DOHH2 (cell line): ENCODE results near the gene CCDC78.

Source experiments
- H3F3A ChIP-seq: fragments of 200-600 bp; sonication (generic), shearing (Covaris generic); 2 replicates; pipeline ENCODE4 v1.6.0; 2016; ENCODE audit warnings: antibody characterized with exemption, mild to moderate bottlenecking; ENCODE audit not compliant: control insufficient read depth, insufficient read depth
- H3K27ac ChIP-seq: fragments of 200-600 bp; sonication (generic); 2 replicates; pipeline ENCODE4 v1.5.1; 2014; ENCODE audit warnings: low read depth, mild to moderate bottlenecking, low read length, moderate library complexity
- H3K27me3 ChIP-seq: fragments of 200-600 bp; sonication (generic); 2 replicates; pipeline ENCODE4 v1.6.1; 2014; ENCODE audit warnings: mild to moderate bottlenecking, low read length, mixed read lengths; ENCODE audit not compliant: control insufficient read depth
- H3K36me3 ChIP-seq: fragments of 200-600 bp; sonication (generic); 2 replicates; pipeline ENCODE4 v1.6.1; 2014; ENCODE audit warnings: mild to moderate bottlenecking, low read length, moderate library complexity, mixed read lengths; ENCODE audit not compliant: control insufficient read depth
- H3K4me1 ChIP-seq: fragments of 200-600 bp; sonication (generic); 2 replicates; pipeline ENCODE4 v1.6.1; 2014; ENCODE audit warnings: mild to moderate bottlenecking, low read length, mixed read lengths; ENCODE audit not compliant: control insufficient read depth
- H3K4me2 ChIP-seq: fragments of 200-600 bp; sonication (generic); 2 replicates; pipeline ENCODE4 v1.6.0; 2014; ENCODE audit warnings: mild to moderate bottlenecking, low read length, moderate library complexity
- H3K4me3 ChIP-seq: fragments of 200-600 bp; sonication (generic); 2 replicates; pipeline ENCODE4 v1.5.1; 2014; ENCODE audit warnings: mild to moderate bottlenecking, low read length, mixed read lengths
- H3K79me2 ChIP-seq: fragments of 200-600 bp; sonication (generic); 2 replicates; pipeline ENCODE4 v1.6.1; 2014; ENCODE audit warnings: mild to moderate bottlenecking, low read length, mixed read lengths; ENCODE audit not compliant: control insufficient read depth
- H3K9me2 ChIP-seq: fragments of 200-600 bp; sonication (generic); replicated peaks from 2 replicates; pipeline ENCODE4 v1.6.1; 2014; ENCODE audit warnings: mild to moderate bottlenecking, low read length, mixed read lengths; ENCODE audit not compliant: control insufficient read depth
- H3K9me3 ChIP-seq: fragments of 200-600 bp; sonication (generic); 2 replicates; pipeline ENCODE4 v1.6.1; 2014; ENCODE audit warnings: antibody characterized with exemption, low read length, mixed read lengths; ENCODE audit not compliant: control insufficient read depth, insufficient read depth
- H4K20me1 ChIP-seq: fragments of 200-600 bp; sonication (generic); 2 replicates; pipeline ENCODE4 v1.6.0; 2014; ENCODE audit warnings: low read depth, mild to moderate bottlenecking, antibody characterized with exemption, low read length, moderate library complexity; ENCODE audit not compliant: control insufficient read depth, insufficient read depth
- CTCF ChIP-seq: fragments of 200-600 bp; sonication (generic); IDR thresholded peaks from one replicate; pipeline ENCODE4 v1.5.1; 2014; ENCODE audit warnings: antibody characterized with exemption, mild to moderate bottlenecking, low read depth, low read length; ENCODE audit not compliant: poor library complexity, severe bottlenecking
- EZH2phosphoT487 ChIP-seq: fragments of 200-600 bp; sonication (generic); IDR thresholded peaks from 2 replicates; pipeline ENCODE4 v1.6.1; 2017; ENCODE audit warnings: borderline replicate concordance, mild to moderate bottlenecking, antibody characterized with exemption, low read length, moderate library complexity, mixed read lengths

Gene CCDC78

GRCh38 chr16:703406-703805 is 22.8 kb downstream of the CCDC78 start:
- Histone ChIP-seq H3K79me2 (no peaks in the 10 kb centered on the region), H3F3A (no peaks in the 10 kb centered on the region), H3K4me2 (no peak overlapping the region), H3K9me2 (no peaks in the 10 kb centered on the region), H3K36me3 (no peaks in the 10 kb centered on the region), H3K4me1 (no peaks in the 10 kb centered on the region), H3K27ac (no peak overlapping the region), H3K27me3 (peaks cover 62% of the 10 kb centered on the region), H3K4me3 (no peak overlapping the region), H3K9me3 (no peaks in the 10 kb centered on the region), H4K20me1 (no peaks in the 10 kb centered on the region)
- TF ChIP-seq CTCF, result no peak
- no peak for TF ChIP-seq EZH2phosphoT487

- H3K4me2 ChIP-seq, result no peak overlapping the region
- H4K20me1 ChIP-seq, result no peaks in the 10 kb centered on the region
- no peaks in the 10 kb centered on the region for H3K9me3 ChIP-seq
- no peaks in the 10 kb centered on the region for H3K9me2 ChIP-seq
- H3K79me2 ChIP-seq, result no peaks in the 10 kb centered on the region
- TF ChIP-seq EZH2phosphoT487 (no peak), CTCF (no peak)
- no peak overlapping the region for H3K27ac ChIP-seq
- peaks cover 61% of the 10 kb centered on the region for H3K27me3 ChIP-seq
- H3K4me1 ChIP-seq, result no peaks in the 10 kb centered on the region
- no peaks in the 10 kb centered on the region for H3K36me3 ChIP-seq
- no peaks in the 10 kb centered on the region for H3F3A ChIP-seq
- H3K4me3 ChIP-seq, result no peak overlapping the region
These were observed 23.9 kb downstream of the CCDC78 start for GRCh38 chr16:702341-702740.

GRCh38 chr16:700684-701584 is 25.3 kb downstream of the CCDC78 start:
- H3K27me3 ChIP-seq, result peaks cover 49% of the 10 kb centered on the region
- no peaks in the 10 kb centered on the region for H3K36me3 ChIP-seq
- H3K79me2 ChIP-seq, result no peaks in the 10 kb centered on the region
- no peak overlapping the region for H3K4me2 ChIP-seq
- H3K9me3 ChIP-seq, result no peaks in the 10 kb centered on the region
- H3K27ac ChIP-seq, result no peak overlapping the region
- no peaks in the 10 kb centered on the region for H3K9me2 ChIP-seq
- no peak for TF ChIP-seq EZH2phosphoT487
- H3K4me3 ChIP-seq, result no peak overlapping the region
- H3F3A ChIP-seq, result no peaks in the 10 kb centered on the region
- H4K20me1 ChIP-seq, result no peaks in the 10 kb centered on the region
- peaks cover under 1% of the 10 kb centered on the region for H3K4me1 ChIP-seq

GRCh38 chr16:698911-699671 is 27.2 kb downstream of the CCDC78 start:
- H4K20me1 ChIP-seq, result no peaks in the 10 kb centered on the region
- H3K79me2 ChIP-seq, result no peaks in the 10 kb centered on the region

More at GRCh38 chr16:698911-699671, 27.2 kb downstream of the CCDC78 start:
- Histone ChIP-seq H3F3A (no peaks in the 10 kb centered on the region; the same call in 1 of the 2 replicates), H3K36me3 (no peaks in the 10 kb centered on the region), H3K27me3 (peaks cover 55% of the 10 kb centered on the region), H3K4me1 (peaks cover 18% of the 10 kb centered on the region), H3K4me2 (no peak overlapping the region), H3K9me3 (no peaks in the 10 kb centered on the region), H3K4me3 (no peak overlapping the region), H3K27ac (no peak overlapping the region), H3K9me2 (no peaks in the 10 kb centered on the region)
- TF ChIP-seq CTCF (no peak), EZH2phosphoT487 (no peak)
